H1 (cell line): ENCODE data around the gene HABP2. TPM values are rescaled to one million over a fixed set of nuclear protein-coding genes. Genes with fewer than 3 reads are reported as not detected.

Experiments
- CTCF ChIA-PET: fragments of 300-600 bp; sonication (Branson Sonifier 250); formaldehyde crosslinking; loops from one replicate; lab custom pipeline; 2021; ENCODE audit not compliant: partially characterized antibody; lab: Charles Lee
- POLR2A ChIA-PET: fragments of 300-600 bp; sonication (Branson Sonifier 250); formaldehyde crosslinking; loops from one replicate; lab custom pipeline; 2021; ENCODE audit warnings: inconsistent platforms; ENCODE audit not compliant: partially characterized antibody; lab: Charles Lee
- DNase-seq, 2 experiments: peaks; one replicate each; pipeline versions ENCODE4 v3.0.0 to v3.0.0-alpha.2; 2010 to 2022; ENCODE audit warnings: low spot score in 2 of 2, low read depth in 1 of 2, mixed read lengths in 1 of 2
- FAIRE-seq: peaks from 2 replicates; lab custom pipeline; 2011; peaks lifted over from hg19 to GRCh38; lab: Jason Lieb, UNC
- H2AFZ ChIP-seq: 2 replicates; pipeline ENCODE4 v1.8.1; 2012; ENCODE audit warnings: low read length, inconsistent platforms
- H2AK5ac ChIP-seq: 2 replicates; pipeline ENCODE4 v1.6.1; 2013; ENCODE audit warnings: low read depth, low read length
- H2BK120ac ChIP-seq: replicated peaks from 2 replicates; pipeline ENCODE3; 2013; ENCODE audit warnings: low read depth, low read length, inconsistent platforms
- H2BK12ac ChIP-seq: 2 replicates; pipeline ENCODE4 v1.6.1; 2013; ENCODE audit warnings: low read depth, low read length
- H2BK15ac ChIP-seq: 2 replicates; pipeline ENCODE4 v1.6.1; 2013; ENCODE audit warnings: low read length
- H2BK20ac ChIP-seq: 2 replicates; pipeline ENCODE4 v1.6.1; 2013; ENCODE audit warnings: low read length
- H2BK5ac ChIP-seq: 2 replicates; pipeline ENCODE4 v1.6.1; 2013; ENCODE audit warnings: low read depth, low read length
- H3K14ac ChIP-seq: 2 replicates; pipeline ENCODE4 v1.6.1; 2013; ENCODE audit warnings: inconsistent platforms; ENCODE audit not compliant: insufficient read length
- H3K18ac ChIP-seq: 2 replicates; pipeline ENCODE4 v1.6.1; 2013; ENCODE audit warnings: low read length; ENCODE audit errors: extremely low read depth
- H3K23ac ChIP-seq: 2 replicates; pipeline ENCODE4 v1.6.1; 2013; ENCODE audit warnings: inconsistent platforms; ENCODE audit not compliant: insufficient read length
- H3K23me2 ChIP-seq: 2 replicates; pipeline ENCODE4 v1.6.1; 2013; ENCODE audit warnings: low read depth, low read length
- H3K27ac ChIP-seq: 2 replicates; pipeline ENCODE4 v1.6.1; 2011; ENCODE audit warnings: low read depth, low read length, inconsistent platforms
- H3K27me3 ChIP-seq, 4 experiments: replicated peaks in 1 of 4; 1 replicate in 1 of 4; 2 replicates in 3 of 4; pipeline versions ENCODE4 v1.6.1 to v1.8.1; 2011 to 2013; ENCODE audit warnings: low read length in 3 of 4, mild to moderate bottlenecking in 3 of 4, inconsistent platforms in 2 of 4, mixed read lengths in 2 of 4, moderate library complexity in 1 of 4; ENCODE audit not compliant: control insufficient read depth in 3 of 4, insufficient read depth in 3 of 4; ENCODE audit errors: extremely low read depth in 1 of 4
- H3K36me3 ChIP-seq, 4 experiments: 2 replicates each; pipeline versions ENCODE4 v1.6.1 to v1.8.1; 2011 to 2013; ENCODE audit warnings: mild to moderate bottlenecking in 4 of 4, low read length in 3 of 4, moderate library complexity in 2 of 4, control low read depth in 1 of 4, inconsistent platforms in 1 of 4; ENCODE audit not compliant: insufficient read depth in 4 of 4, control insufficient read depth in 2 of 4
- H3K4ac ChIP-seq: replicated peaks from 2 replicates; pipeline ENCODE3; 2013; ENCODE audit warnings: low read length, low read depth, mixed read lengths, inconsistent platforms; ENCODE audit not compliant: insufficient read length
- H3K4me1 ChIP-seq, 4 experiments: replicated peaks in 1 of 4; 1 replicate in 1 of 4; 2 replicates in 3 of 4; pipeline versions ENCODE4 v1.6.1 to v1.8.1; 2011 to 2013; ENCODE audit warnings: low read length in 3 of 4, inconsistent platforms in 2 of 4, mixed read lengths in 1 of 4; ENCODE audit not compliant: insufficient read depth in 4 of 4, control insufficient read depth in 3 of 4
- H3K4me2 ChIP-seq, 2 experiments: 2 replicates each; pipeline versions ENCODE4 v1.6.1 to v1.8.1; 2011 to 2013; ENCODE audit warnings: low read depth in 2 of 2, low read length in 2 of 2, control low read depth in 1 of 2, inconsistent platforms in 1 of 2, mild to moderate bottlenecking in 1 of 2; ENCODE audit not compliant: insufficient read depth in 1 of 2
- H3K4me3 ChIP-seq, 4 experiments: fragments of 200-600, 300-600 bp in 1 of 4; sonication (generic), shearing (Covaris generic), sonication (Bioruptor Twin) in 1 of 4; 2 replicates each; pipeline versions ENCODE4 v1.5.1 to v1.8.1; 2011 to 2016; ENCODE audit warnings: low read length in 4 of 4, low read depth in 3 of 4, control low read depth in 2 of 4, inconsistent platforms in 2 of 4, mild to moderate bottlenecking in 2 of 4, mixed read lengths in 1 of 4, moderate library complexity in 1 of 4; ENCODE audit not compliant: insufficient read depth in 2 of 4; ENCODE audit errors: extremely low read depth in 1 of 4
- H3K56ac ChIP-seq: replicated peaks from 2 replicates; pipeline ENCODE3; 2013; ENCODE audit warnings: low read depth, mild to moderate bottlenecking, mixed read lengths, low read length, inconsistent platforms; ENCODE audit not compliant: insufficient read length
- H3K79me1 ChIP-seq: 2 replicates; pipeline ENCODE4 v1.6.1; 2013; ENCODE audit warnings: low read depth, low read length, control low read depth
- H3K79me2 ChIP-seq, 2 experiments: 2 replicates each; pipeline versions ENCODE4 v1.6.1 to v1.8.1; 2012 to 2013; ENCODE audit warnings: low read length in 2 of 2, mild to moderate bottlenecking in 2 of 2, inconsistent platforms in 1 of 2; ENCODE audit not compliant: insufficient read depth in 2 of 2, control insufficient read depth in 1 of 2
- H3K9ac ChIP-seq, 4 experiments: replicated peaks in 1 of 4; 1 replicate in 1 of 4; 2 replicates in 3 of 4; pipeline versions ENCODE4 v1.6.1 to v1.8.1; 2011 to 2013; ENCODE audit warnings: low read depth in 3 of 4, low read length in 3 of 4, control low read depth in 2 of 4, mild to moderate bottlenecking in 2 of 4, moderate library complexity in 2 of 4, inconsistent platforms in 1 of 4; ENCODE audit errors: extremely low read depth in 1 of 4
- H3K9me3 ChIP-seq, 2 experiments: 2 replicates each; pipeline versions ENCODE4 v1.6.1 to v1.8.1; 2012 to 2013; ENCODE audit warnings: mild to moderate bottlenecking in 2 of 2, moderate library complexity in 2 of 2, control low read depth in 1 of 2, inconsistent platforms in 1 of 2, low read depth in 1 of 2, low read length in 1 of 2, mixed read lengths in 1 of 2; ENCODE audit not compliant: insufficient read depth in 2 of 2
- H4K20me1 ChIP-seq, 2 experiments: replicated peaks in 1 of 2; 2 replicates each; pipeline versions ENCODE3 to v1.8.1; 2011 to 2013; ENCODE audit warnings: inconsistent platforms in 2 of 2, low read length in 2 of 2, mild to moderate bottlenecking in 1 of 2; ENCODE audit not compliant: insufficient read depth in 2 of 2, control insufficient read depth in 1 of 2
- H4K5ac ChIP-seq: 2 replicates; pipeline ENCODE4 v1.6.1; 2013; ENCODE audit warnings: low read length, low read depth, mixed read lengths, inconsistent platforms; ENCODE audit not compliant: insufficient read length
- H4K8ac ChIP-seq: 2 replicates; pipeline ENCODE4 v1.8.0; 2013; ENCODE audit warnings: mild to moderate bottlenecking, moderate library complexity, low read length, inconsistent platforms; ENCODE audit not compliant: insufficient read depth; ENCODE audit errors: extremely low read depth
- H4K91ac ChIP-seq: replicated peaks from 2 replicates; pipeline ENCODE3; 2013; ENCODE audit warnings: low read length, mixed read lengths, inconsistent platforms; ENCODE audit not compliant: insufficient read length
- BCL11A ChIP-seq, 2 experiments: IDR thresholded peaks; one replicate each; pipeline ENCODE4 v1.6.1; 2011; ENCODE audit warnings: low read depth in 2 of 2, low read length in 2 of 2, mild to moderate bottlenecking in 2 of 2
- JUND ChIP-seq: IDR thresholded peaks from 2 replicates; pipeline ENCODE4 v1.6.1; 2011; ENCODE audit warnings: mild to moderate bottlenecking, improper control_type of control experiment, low read length
- KDM4A ChIP-seq: IDR thresholded peaks from one replicate; pipeline ENCODE4 v1.7.1; 2012; ENCODE audit warnings: low read depth, mild to moderate bottlenecking, moderate library complexity, low read length, inconsistent platforms; ENCODE audit not compliant: severe bottlenecking
- POU5F1 ChIP-seq: IDR thresholded peaks from 2 replicates; pipeline ENCODE4 v1.6.1; 2011; ENCODE audit warnings: low read depth, mild to moderate bottlenecking, low read length, moderate library complexity
- WGBS, 2 experiments: shearing (Covaris generic) in 1 of 2; methylation state at CpG; one replicate each; pipeline versions ENCODE4 v1.1.6 to v1.1.7; 2013 to 2015; ENCODE audit warnings: low lambda C conversion rate in 2 of 2, mixed read lengths in 2 of 2, inconsistent platforms in 1 of 2, low coverage in 1 of 2, missing lambda C conversion rate in 1 of 2; ENCODE audit not compliant: insufficient replicate concordance in 2 of 2, insufficient coverage in 1 of 2, insufficient read length in 1 of 2; ENCODE audit errors: extremely low coverage in 1 of 2, missing lambda C conversion rate in 1 of 2; 5-methylcytosine and 5-hydroxymethylcytosine counted together
- polyA plus RNA-seq, 7 experiments: library from polyadenylated mRNA; depleted of rRNA in 3 of 7; stranded (reverse) in 5 of 7; unstranded in 2 of 7; fragments of >200 nt in 5 of 7; fragments of 200-250 nt in 2 of 7; gene quantifications; 1 replicate in 5 of 7; 2 replicates in 1 of 7; 4 replicates in 1 of 7; pipeline versions ENCODE4 v1.2.1 to v1.2.3, GENCODE V29; 2011 to 2013; ENCODE audit warnings: missing spikeins in 2 of 7, mixed read lengths in 2 of 7
- total RNA-seq: library from RNA; stranded (reverse); fragmentation: NEBNext Ultra II Directional; extraction: Animal tissue kit (Norgen Biotek cat#: 25700); gene quantifications from 2 replicates; pipeline ENCODE4 v1.2.1, GENCODE V29; 2021
- TF ChIP-seq, protein P1 (sequence below): IDR thresholded peaks from 2 replicates; pipeline ENCODE4 v1.6.1; 2011; ENCODE audit warnings: low read length, improper control_type of control experiment

HABP2 gene
- total and polyA plus RNA-seq, 2 of the 8 experiments (the other 6 are each of a cell fraction or from before 2014, with no cell fraction given): not detected

DNA sequence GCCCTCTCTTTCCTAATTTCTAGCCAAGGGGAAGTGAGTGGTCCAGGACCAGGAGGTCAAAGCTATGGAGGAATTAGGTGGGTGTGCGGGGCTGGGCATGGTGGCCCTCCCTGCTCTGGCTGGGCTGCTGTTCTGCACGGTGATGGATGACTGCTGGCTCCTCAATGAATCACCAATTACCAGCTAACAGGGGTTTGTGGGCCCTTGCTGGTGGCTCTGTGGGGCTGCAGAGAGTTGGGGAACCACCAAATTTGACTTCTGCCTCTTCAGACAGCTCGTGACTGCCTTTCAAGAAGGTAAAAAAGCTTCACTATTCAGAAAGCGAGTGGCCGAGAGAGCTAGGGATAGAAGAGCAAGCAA, 35.0 kb upstream of the HABP2 start:
- no peak overlapping the region for H4K91ac ChIP-seq
- H2BK120ac ChIP-seq: no peak overlapping the region
- H3K9ac ChIP-seq: no peak overlapping the region
- 75% methylated on average over 4 of the region's 5 CpGs; no CpG with 5 or more reads in 1 of the 2 experiments for WGBS, 2 experiments
- no peaks in the 10 kb centered on the region for H4K20me1 ChIP-seq
- no peak overlapping the region for H3K23ac ChIP-seq
- H3K56ac ChIP-seq: no peak overlapping the region
- H3K79me1 ChIP-seq: no peaks in the 10 kb centered on the region
- H2BK12ac ChIP-seq: no peak overlapping the region
- no peak overlapping the region for H2AFZ ChIP-seq
- no peaks in the 10 kb centered on the region for H3K23me2 ChIP-seq
- ChIA-PET CTCF (interaction anchor here (0.6 to 3.3 kb wide), 8 partner anchors 11 to 451 kb away, joined by 3 to 9 read pairs (median 4); no protein-coding TSS in a partner anchor), POLR2A (no interaction called here)
- H2AK5ac ChIP-seq: no peak overlapping the region
- H3K36me3 ChIP-seq: no peaks in the 10 kb centered on the region
- H3K14ac ChIP-seq: no peak overlapping the region
- H2BK15ac ChIP-seq: no peak overlapping the region
- no peak overlapping the region for H2BK20ac ChIP-seq
- no peak overlapping the region for H4K5ac ChIP-seq
- H3K79me2 ChIP-seq: no peaks in the 10 kb centered on the region
- H3K4me1 ChIP-seq: no peaks in the 10 kb centered on the region
- no peaks in the 10 kb centered on the region; a peak in 1 of 7 replicates for H3K27me3 ChIP-seq
- no peak overlapping the region for H2BK5ac ChIP-seq
- H3K4me3 ChIP-seq: no peak overlapping the region
- FAIRE-seq: no peak
- H3K18ac ChIP-seq: no peak overlapping the region
- no peak overlapping the region for H4K8ac ChIP-seq
- H3K9me3 ChIP-seq: no peaks in the 10 kb centered on the region
- no peak for DNase-seq
- no peak overlapping the region for H3K27ac ChIP-seq
- no peak overlapping the region for H3K4ac ChIP-seq
- no peak overlapping the region for H3K4me2 ChIP-seq
- TF ChIP-seq, protein P1, sequence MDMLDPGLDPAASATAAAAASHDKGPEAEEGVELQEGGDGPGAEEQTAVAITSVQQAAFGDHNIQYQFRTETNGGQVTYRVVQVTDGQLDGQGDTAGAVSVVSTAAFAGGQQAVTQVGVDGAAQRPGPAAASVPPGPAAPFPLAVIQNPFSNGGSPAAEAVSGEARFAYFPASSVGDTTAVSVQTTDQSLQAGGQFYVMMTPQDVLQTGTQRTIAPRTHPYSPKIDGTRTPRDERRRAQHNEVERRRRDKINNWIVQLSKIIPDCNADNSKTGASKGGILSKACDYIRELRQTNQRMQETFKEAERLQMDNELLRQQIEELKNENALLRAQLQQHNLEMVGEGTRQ: no peak
- TF ChIP-seq KDM4A (no peak), BCL11A (IDR thresholded peaks at IDR 0.05; ENCODE audit: low read depth in 2 of 2, low read length in 2 of 2) (no peak), POU5F1 (no peak), JUND (no peak)
